Ovary (tissue), 9 donors: ENCODE results near the gene FUT6. TPM values are rescaled to one million over a fixed set of nuclear protein-coding genes. Genes with fewer than 3 reads are reported as not detected.

Source experiments
- DNase-seq, 5 donors: peaks; one replicate each; pipeline ENCODE4 v3.0.0-alpha.2; 2019 to 2020
- H3K27ac ChIP-seq, 2 donors: fragments of 200-600 bp; one replicate each; pipeline versions ENCODE4 v1.5.1 to v1.8.0; 2019 to 2022
- H3K27me3 ChIP-seq: fragments of 200-600 bp; one replicate; pipeline ENCODE4 v1.8.0; 2022
- H3K36me3 ChIP-seq: fragments of 200-600 bp; sonication (generic); one replicate; pipeline ENCODE4 v1.5.1; 2019
- H3K4me1 ChIP-seq: one replicate; pipeline ENCODE4 v1.8.1; 2013; ENCODE audit warnings: mild to moderate bottlenecking, moderate library complexity; ENCODE audit not compliant: insufficient read depth
- H3K4me3 ChIP-seq: fragments of 200-600 bp; sonication (generic); one replicate; pipeline ENCODE4 v1.5.1; 2017
- H3K9me3 ChIP-seq, 2 donors: fragments of 200-600 bp in 1 of 2; sonication (generic) in 1 of 2; one replicate each; pipeline versions ENCODE4 v1.5.1 to v1.8.1; 2013 to 2019; ENCODE audit warnings: mild to moderate bottlenecking in 1 of 2, moderate library complexity in 1 of 2
- EP300 ChIP-seq: sonication (generic); formaldehyde crosslinking; IDR thresholded peaks from one replicate; pipeline ENCODE4 v1.6.1; 2017; ENCODE audit warnings: antibody characterized with exemption
- POLR2A ChIP-seq: fragments of 450-650 bp; IDR thresholded peaks from one replicate; pipeline ENCODE4 v1.6.1; 2017; ENCODE audit warnings: antibody characterized with exemption, mild to moderate bottlenecking, moderate library complexity
- WGBS, 3 donors: extraction: QIAGEN DNeasy Blood & Tissue Kit in 1 of 3; methylation state at CpG; one replicate each; pipeline versions ENCODE4 v1.1.5 to v1.1.7; 2013 to 2017; 5-methylcytosine and 5-hydroxymethylcytosine counted together
- intact Hi-C, 4 donors: fragments of 100-400 bp; cut with DNase I; formaldehyde crosslinking; loops; one replicate each; pipeline versions ENCODE4 v1.11.0 to v1.15.1; 2022 to 2023
- polyA plus RNA-seq, 2 donors: library from polyadenylated mRNA; stranded (reverse); fragments of 200-250 nt in 1 of 2; fragments of 350-450 nt in 1 of 2; fragmentation: Illumina TruSeq in 1 of 2; extraction: RNeasy Lipid Tissue Mini Kit (QIAGEN cat#74804) in 1 of 2; gene quantifications; one replicate each; pipeline ENCODE4 v1.2.3, GENCODE V29; 2013 to 2014
- total RNA-seq, 7 donors: library from RNA; depleted of rRNA in 2 of 7; stranded (reverse); fragments of >200 nt in 2 of 7; fragmentation: NEBNext Ultra II Directional in 3 of 7; extraction: Animal tissue kit (Norgen Biotek cat#: 25700) in 3 of 7; gene quantifications; one replicate each; pipeline versions ENCODE4 v1.1.0 to v1.2.4, GENCODE V29; 2016 to 2023
- TF ChIP-seq, protein P1 (sequence below), 3 donors: fragments of 450-650 bp in 2 of 3; fragments of 200-600 bp in 1 of 3; IDR thresholded peaks; one replicate each; pipeline versions ENCODE4 v1.5.1 to v1.8.0; 2016 to 2022; ENCODE audit warnings: antibody characterized with exemption in 3 of 3, mild to moderate bottlenecking in 1 of 3
- donor health status: DM: no; HTN: no; CAD: no; lungs with moderate emphysema.
- donor health status: DM: no; HTN: no; CAD: no.
- donor health status: Bipolar disorder and iron deficiency.
- donor health status: DM: yes; HTN: yes; CAD: no.
- donor health status: DM: no; HTN: no; CAD: no.
- donor health status: DM: yes; HTN: yes; CAD: no.

The FUT6 gene
- total and polyA plus RNA-seq, 9 donors = 0.11 to 2.6 (median 0.38) TPM; not detected in 5

DNA sequence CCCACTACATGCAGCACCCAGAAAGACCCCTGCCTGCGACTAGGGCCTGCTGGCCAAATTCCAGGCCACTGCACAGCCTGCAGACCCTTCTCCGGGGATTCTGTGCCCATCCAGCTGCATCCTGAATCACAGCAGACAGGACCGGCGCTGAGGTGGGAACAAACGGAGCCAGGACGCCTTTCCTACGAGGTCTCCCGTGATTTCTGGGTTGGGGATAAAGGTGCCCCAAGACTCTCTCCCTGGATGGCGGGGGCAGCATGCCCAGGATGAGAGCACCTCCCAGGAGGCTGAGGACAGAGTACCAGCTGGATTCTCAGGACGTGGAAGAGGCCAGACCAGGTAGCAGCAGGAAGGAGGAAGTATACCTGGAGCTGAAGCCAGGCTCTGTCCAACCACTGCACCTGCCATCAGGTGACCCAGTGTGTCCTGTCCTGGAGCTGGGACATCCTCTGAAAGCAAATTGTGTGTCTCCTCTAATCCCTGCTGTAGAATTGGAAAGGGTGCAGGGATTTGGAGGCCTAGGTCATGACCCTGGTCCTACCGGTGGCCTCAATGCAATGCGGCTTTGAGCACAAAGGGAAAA lies 34.2 kb upstream of the FUT6 start:
- no peak overlapping the region for H3K4me3 ChIP-seq
- TF ChIP-seq EP300 (no peak), POLR2A (no peak)
- TF ChIP-seq, protein P1, sequence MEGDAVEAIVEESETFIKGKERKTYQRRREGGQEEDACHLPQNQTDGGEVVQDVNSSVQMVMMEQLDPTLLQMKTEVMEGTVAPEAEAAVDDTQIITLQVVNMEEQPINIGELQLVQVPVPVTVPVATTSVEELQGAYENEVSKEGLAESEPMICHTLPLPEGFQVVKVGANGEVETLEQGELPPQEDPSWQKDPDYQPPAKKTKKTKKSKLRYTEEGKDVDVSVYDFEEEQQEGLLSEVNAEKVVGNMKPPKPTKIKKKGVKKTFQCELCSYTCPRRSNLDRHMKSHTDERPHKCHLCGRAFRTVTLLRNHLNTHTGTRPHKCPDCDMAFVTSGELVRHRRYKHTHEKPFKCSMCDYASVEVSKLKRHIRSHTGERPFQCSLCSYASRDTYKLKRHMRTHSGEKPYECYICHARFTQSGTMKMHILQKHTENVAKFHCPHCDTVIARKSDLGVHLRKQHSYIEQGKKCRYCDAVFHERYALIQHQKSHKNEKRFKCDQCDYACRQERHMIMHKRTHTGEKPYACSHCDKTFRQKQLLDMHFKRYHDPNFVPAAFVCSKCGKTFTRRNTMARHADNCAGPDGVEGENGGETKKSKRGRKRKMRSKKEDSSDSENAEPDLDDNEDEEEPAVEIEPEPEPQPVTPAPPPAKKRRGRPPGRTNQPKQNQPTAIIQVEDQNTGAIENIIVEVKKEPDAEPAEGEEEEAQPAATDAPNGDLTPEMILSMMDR (IDR thresholded peaks at IDR 0.05) = no peak
- intact Hi-C loops = no loop called here
- no peaks in the 10 kb centered on the region for H3K36me3 ChIP-seq
- H3K27me3 ChIP-seq = no peaks in the 10 kb centered on the region
- no peaks in the 10 kb centered on the region for H3K4me1 ChIP-seq
- H3K9me3 ChIP-seq = no peaks in the 10 kb centered on the region
- DNase-seq = no peak
- 87 to 90% (median 90%) methylated on average over 12 of the region's 12 CpGs for WGBS, 3 donors
- H3K27ac ChIP-seq = no peak overlapping the region

DNA sequence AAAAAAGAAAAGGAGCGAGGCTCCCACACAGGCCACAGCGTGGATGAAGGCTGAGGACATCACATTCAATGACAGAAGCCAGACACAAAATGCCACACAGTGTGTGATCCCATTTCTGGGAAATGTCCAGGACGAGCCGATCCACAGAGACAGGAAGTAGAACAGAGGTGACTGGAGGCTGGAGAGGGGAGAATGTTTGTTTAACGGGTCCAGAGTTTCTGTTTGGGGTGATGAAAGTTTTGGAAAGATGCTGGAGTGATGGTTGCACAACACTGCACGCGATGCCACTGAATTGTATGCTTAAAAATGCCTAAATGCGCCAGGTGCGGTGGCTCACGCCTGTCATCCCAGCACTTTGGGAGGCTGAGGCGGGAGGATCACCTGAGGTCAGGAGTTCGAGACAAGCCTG lies 31.5 kb upstream of the FUT6 start:
- Histone ChIP-seq H3K4me3 (no peak overlapping the region), H3K27ac (no peak overlapping the region), H3K36me3 (no peaks in the 10 kb centered on the region), H3K27me3 (no peaks in the 10 kb centered on the region), H3K4me1 (no peaks in the 10 kb centered on the region), H3K9me3 (no peaks in the 10 kb centered on the region)
- 72 to 83% (median 74%) methylated on average over 12 of the region's 12 CpGs for WGBS, 3 donors
- TF ChIP-seq POLR2A (no peak), EP300 (no peak)
- TF ChIP-seq, protein P1 (IDR thresholded peaks at IDR 0.05) = no peak
- no peak for DNase-seq
- intact Hi-C loops = no loop called here

DNA sequence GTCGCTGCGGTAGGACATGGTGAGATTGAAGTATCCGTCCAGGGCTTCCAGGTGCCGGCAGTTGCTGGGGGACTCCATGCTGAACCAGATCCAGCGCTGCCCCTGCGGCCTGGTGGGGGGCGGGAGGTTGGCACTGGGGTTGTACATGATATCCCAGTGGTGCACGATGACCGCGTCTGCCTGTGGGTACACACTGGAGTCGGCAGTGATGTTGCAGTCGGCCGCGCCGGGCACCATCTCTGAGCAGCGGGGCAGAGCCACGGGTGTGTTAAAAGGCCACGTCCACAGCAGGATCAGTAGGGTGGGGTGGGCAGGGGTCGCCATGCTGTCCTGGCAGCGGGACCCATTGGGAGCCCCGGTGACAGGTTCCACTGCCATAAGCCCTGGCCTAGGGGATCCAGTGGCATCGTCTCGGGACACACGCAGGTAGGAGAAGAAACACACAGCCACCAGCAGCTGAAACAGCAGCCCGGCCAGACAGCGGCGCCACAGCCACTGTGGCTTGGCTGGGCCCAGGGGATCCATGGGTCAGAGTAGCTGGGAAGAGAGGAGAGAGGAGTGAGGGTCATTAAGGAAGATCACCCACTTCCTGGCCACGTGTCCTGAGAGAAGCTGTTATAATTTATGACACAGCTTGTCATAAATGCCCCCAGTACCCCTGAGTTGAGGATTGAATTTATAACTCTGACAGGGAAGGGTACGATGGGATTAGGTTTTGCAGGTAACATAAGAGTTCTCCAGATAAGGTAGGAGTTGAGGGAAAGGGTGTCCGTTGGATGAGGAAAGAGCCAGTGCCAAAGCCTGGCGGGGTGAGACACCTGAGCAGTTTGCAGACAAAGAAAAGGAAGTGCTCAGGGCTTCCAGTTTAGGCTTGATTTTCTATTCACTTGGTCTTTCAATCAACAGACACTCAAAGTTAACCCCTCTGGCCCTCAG lies 28.0 kb upstream of the FUT6 start:
- H3K9me3 ChIP-seq = no peaks in the 10 kb centered on the region

DNA sequence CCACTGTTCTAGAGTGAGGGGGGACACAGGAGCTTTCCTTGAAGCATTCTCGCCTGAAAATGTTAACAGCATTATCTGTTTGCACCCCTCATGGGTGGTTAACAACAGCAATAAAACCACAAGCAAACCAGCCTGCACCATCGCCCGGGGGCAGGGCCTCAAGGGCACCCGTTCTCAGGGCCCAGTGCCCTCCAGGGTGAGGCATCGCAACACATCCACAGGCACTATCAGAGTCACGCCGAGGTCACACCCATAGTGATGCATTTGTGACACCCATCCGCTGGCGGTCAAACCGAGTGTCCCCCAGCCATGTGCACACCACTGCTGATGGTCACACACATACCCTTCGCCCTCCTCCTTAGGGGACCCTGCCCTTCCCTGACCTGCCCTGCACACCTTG lies 26.3 kb upstream of the FUT6 start:
- H3K27ac ChIP-seq = no peak overlapping the region
- H3K36me3 ChIP-seq = no peaks in the 10 kb centered on the region
- no peak for DNase-seq
- 74 to 82% (median 77%) methylated on average over 11 of the region's 11 CpGs for WGBS, 3 donors
- intact Hi-C loops = no loop called here
- TF ChIP-seq POLR2A = no peak
- TF ChIP-seq, protein P1 (IDR thresholded peaks at IDR 0.05) = no peak
- TF ChIP-seq EP300 = no peak
- no peaks in the 10 kb centered on the region for H3K9me3 ChIP-seq
- no peak overlapping the region for H3K4me3 ChIP-seq
- H3K4me1 ChIP-seq = no peaks in the 10 kb centered on the region
- no peaks in the 10 kb centered on the region for H3K27me3 ChIP-seq

More for the DNA sequence above, 28.0 kb upstream of the FUT6 start:
- 82 to 85% (median 82%) methylated on average over 30 to 31 of the region's 31 CpGs for WGBS, 3 donors
- no peak overlapping the region for H3K27ac ChIP-seq
- H3K36me3 ChIP-seq = no peaks in the 10 kb centered on the region
- no peaks in the 10 kb centered on the region for H3K27me3 ChIP-seq
- no peaks in the 10 kb centered on the region for H3K4me1 ChIP-seq
- no peak overlapping the region for H3K4me3 ChIP-seq
- no peak for TF ChIP-seq POLR2A
- TF ChIP-seq, protein P1 (IDR thresholded peaks at IDR 0.05) = no peak
- TF ChIP-seq EP300 = no peak
- DNase-seq = no peak
- intact Hi-C loops = no loop called here
